HCT116 (cell line): ENCODE measurements around the gene KHDRBS2. TPM values are rescaled to one million over a fixed set of nuclear protein-coding genes. Genes with fewer than 3 reads are reported as not detected.

Experiments
- ATAC-seq: fragments of 200-7000 bp; cut with Tn5 transposase; 2 replicates; pipeline ENCODE4 v1.9.1; 2020; ENCODE audit warnings: mild to moderate bottlenecking, moderate library complexity
- BruUV-seq: library from RNA; stranded (reverse); fragments of 400-500 nt; replicated peaks from 2 replicates; lab custom pipeline; 2021; lab: Mats Ljungman, UMichigan
- CTCF ChIA-PET: fragments of 300-600 bp; sonication (Branson Sonifier 250); formaldehyde crosslinking; loops from one replicate; lab custom pipeline; 2021; ENCODE audit warnings: antibody characterized with exemption; lab: Charles Lee
- POLR2A ChIA-PET: fragments of 300-600, 350-600 bp; sonication (Branson Sonifier 250); formaldehyde crosslinking; loops from one replicate; lab custom pipeline; 2021; ENCODE audit warnings: antibody characterized with exemption; lab: Charles Lee
- RAD21 ChIA-PET, 2 experiments: fragments of 300-600 bp; sonication (Branson Sonifier 250); formaldehyde crosslinking; loops; one replicate each; lab custom pipeline; 2023; ENCODE audit warnings: low total read pairs in 2 of 2; ENCODE audit not compliant: uncharacterized antibody in 2 of 2, unreplicated experiment in 2 of 2, low non-redundant PET in 1 of 2; lab: Charles Lee
- DNase-seq: peaks from one replicate; pipeline ENCODE4 v3.0.0-alpha.2; 2010; ENCODE audit warnings: low read depth, low spot score
- H2AFZ ChIP-seq: fragments of 200-600 bp; shearing (Covaris generic), sonication (generic); 2 replicates; pipeline ENCODE4 v1.6.1; 2017; ENCODE audit warnings: low read depth, mixed run types, mixed read lengths, antibody characterized with exemption, low read length; ENCODE audit not compliant: poor library complexity, severe bottlenecking
- H3K27ac ChIP-seq: 2 replicates; pipeline ENCODE4 v1.5.1; 2012; ENCODE audit warnings: low read depth, low read length
- H3K27me3 ChIP-seq: fragments of 200-600 bp; sonication (generic); 2 replicates; pipeline ENCODE4 v1.6.1; 2016; ENCODE audit warnings: mixed run types, low read length, mixed read lengths; ENCODE audit not compliant: insufficient read depth
- H3K36me3 ChIP-seq, 2 experiments: fragments of 200-500 bp in 1 of 2; fragments of 200-600 bp in 1 of 2; sonication (Bioruptor generic) in 1 of 2; sonication (generic) in 1 of 2; 2 replicates each; pipeline versions ENCODE4 v1.5.1 to v1.6.1; 2014 to 2016; ENCODE audit warnings: low read length in 2 of 2, inconsistent platforms in 1 of 2, mixed read lengths in 1 of 2, mixed run types in 1 of 2; ENCODE audit not compliant: insufficient read depth in 2 of 2, control insufficient read depth in 1 of 2
- H3K4me1 ChIP-seq, 2 experiments: fragments of 200-600 bp in 1 of 2; sonication (generic) in 1 of 2; 2 replicates each; pipeline versions ENCODE4 v1.5.1 to v1.6.1; 2012 to 2017; ENCODE audit warnings: low read length in 2 of 2, inconsistent platforms in 1 of 2, mild to moderate bottlenecking in 1 of 2, mixed read lengths in 1 of 2, mixed run types in 1 of 2, moderate library complexity in 1 of 2; ENCODE audit not compliant: insufficient read depth in 2 of 2, control insufficient read depth in 1 of 2
- H3K4me2 ChIP-seq: fragments of 200-600 bp; sonication (generic); 2 replicates; pipeline ENCODE4 v1.6.1; 2017; ENCODE audit warnings: mixed run types, low read length, mixed read lengths
- H3K4me3 ChIP-seq, 2 experiments: fragments of 200-600 bp in 1 of 2; sonication (generic) in 1 of 2; replicated peaks in 1 of 2; 2 replicates each; pipeline ENCODE4 v1.5.1; 2011 to 2016; ENCODE audit warnings: low read length in 2 of 2, control low read depth in 1 of 2, low read depth in 1 of 2, mild to moderate bottlenecking in 1 of 2, mixed read lengths in 1 of 2, mixed run types in 1 of 2
- H3K79me2 ChIP-seq: fragments of 200-600 bp; sonication (generic); 2 replicates; pipeline ENCODE4 v1.6.1; 2017; ENCODE audit warnings: mild to moderate bottlenecking, mixed run types, low read length, moderate library complexity, mixed read lengths; ENCODE audit not compliant: insufficient read depth
- H3K9ac ChIP-seq: fragments of 200-600 bp; sonication (generic); 2 replicates; pipeline ENCODE4 v1.6.1; 2016; ENCODE audit warnings: low read length, mixed read lengths
- H3K9me2 ChIP-seq: fragments of 200-600 bp; sonication (generic), shearing (Covaris generic); 2 replicates; pipeline ENCODE4 v1.6.1; 2017; ENCODE audit warnings: mixed run types, mild to moderate bottlenecking, moderate library complexity; ENCODE audit not compliant: insufficient read depth
- H3K9me3 ChIP-seq, 2 experiments: fragments of 200-500 bp in 1 of 2; fragments of 200-600 bp in 1 of 2; sonication (Bioruptor generic) in 1 of 2; sonication (generic) in 1 of 2; 2 replicates each; pipeline ENCODE4 v1.6.1; 2014 to 2017; ENCODE audit warnings: low read length in 2 of 2, mixed read lengths in 2 of 2, inconsistent platforms in 1 of 2, low read depth in 1 of 2, mild to moderate bottlenecking in 1 of 2, mixed run types in 1 of 2, moderate library complexity in 1 of 2; ENCODE audit not compliant: control insufficient read depth in 1 of 2, insufficient read depth in 1 of 2
- H4K20me1 ChIP-seq: fragments of 200-600 bp; sonication (generic), shearing (Covaris generic); 2 replicates; pipeline ENCODE4 v1.6.1; 2017; ENCODE audit warnings: mixed run types, mild to moderate bottlenecking, moderate library complexity; ENCODE audit not compliant: insufficient read depth
- CBX3 ChIP-seq: IDR thresholded peaks from 2 replicates; pipeline ENCODE4 v1.6.1; 2012; ENCODE audit warnings: low read depth
- CEBPB ChIP-seq: IDR thresholded peaks from 2 replicates; pipeline ENCODE4 v1.6.1; 2012; ENCODE audit warnings: low read depth
- EGR1 ChIP-seq: IDR thresholded peaks from 2 replicates; pipeline ENCODE4 v1.6.1; 2012; ENCODE audit warnings: low read depth
- ELF1 ChIP-seq: IDR thresholded peaks from 2 replicates; pipeline ENCODE4 v1.6.1; 2012; ENCODE audit warnings: low read depth, borderline replicate concordance
- EZH2 ChIP-seq: fragments of 200-600 bp; sonication (generic); IDR thresholded peaks from 2 replicates; pipeline ENCODE4 v1.6.1; 2017; ENCODE audit warnings: antibody characterized with exemption, mixed run types
- EZH2phosphoT487 ChIP-seq: fragments of 200-600 bp; IDR thresholded peaks from 2 replicates; pipeline ENCODE4 v1.6.1; 2018; ENCODE audit warnings: antibody characterized with exemption, borderline replicate concordance
- FOSL1 ChIP-seq: IDR thresholded peaks from 2 replicates; pipeline ENCODE4 v1.6.1; 2012; ENCODE audit warnings: low read depth
- JUND ChIP-seq: IDR thresholded peaks from 2 replicates; pipeline ENCODE4 v1.6.1; 2012
- MAX ChIP-seq: IDR thresholded peaks from 2 replicates; pipeline ENCODE4 v1.6.1; 2012
- POLR2A ChIP-seq: IDR thresholded peaks from 2 replicates; pipeline ENCODE4 v1.7.0; 2011; ENCODE audit warnings: borderline replicate concordance; ENCODE audit not compliant: insufficient read depth, insufficient read length; ENCODE audit errors: extremely low read depth
- POLR2AphosphoS5 ChIP-seq: IDR thresholded peaks from 2 replicates; pipeline ENCODE4 v1.6.1; 2011; ENCODE audit warnings: mild to moderate bottlenecking, low read depth, low read length, moderate library complexity
- RAD21 ChIP-seq: IDR thresholded peaks from 2 replicates; pipeline ENCODE4 v1.6.1; 2012; ENCODE audit warnings: low read depth, mild to moderate bottlenecking
- REST ChIP-seq: IDR thresholded peaks from 2 replicates; pipeline ENCODE4 v1.6.1; 2012; ENCODE audit warnings: low read depth
- SP1 ChIP-seq: IDR thresholded peaks from 2 replicates; pipeline ENCODE4 v1.6.1; 2012; ENCODE audit warnings: low read depth
- SRF ChIP-seq: IDR thresholded peaks from 2 replicates; pipeline ENCODE4 v1.6.1; 2012; ENCODE audit warnings: low read depth
- TCF7L2 ChIP-seq: IDR thresholded peaks from 2 replicates; pipeline ENCODE4 v1.7.0; 2011; ENCODE audit warnings: borderline replicate concordance, inconsistent platforms; ENCODE audit not compliant: insufficient read depth, insufficient read length; ENCODE audit errors: extremely low read depth
- YY1 ChIP-seq: IDR thresholded peaks from 2 replicates; pipeline ENCODE4 v1.6.1; 2011; ENCODE audit warnings: low read length, low read depth, moderate library complexity, mild to moderate bottlenecking; ENCODE audit not compliant: insufficient replicate concordance; ENCODE audit errors: extremely low read depth
- intact Hi-C: fragments of 100-400 bp; cut with micrococcal nuclease; formaldehyde crosslinking; loops from 2 replicates; pipeline ENCODE4 v1.10.0; 2022
- total RNA-seq: library from RNA; stranded (reverse); gene quantifications from one replicate; pipeline ENCODE4 v1.2.1, GENCODE V29; 2021; ENCODE audit not compliant: unreplicated experiment
- TF ChIP-seq, protein P1 (sequence below): IDR thresholded peaks from 2 replicates; pipeline ENCODE4 v1.6.1; 2011; ENCODE audit warnings: mild to moderate bottlenecking, low read length, moderate library complexity; ENCODE audit not compliant: insufficient replicate concordance; ENCODE audit errors: extremely low read depth
- TF ChIP-seq, protein P2 (sequence below): IDR thresholded peaks from 2 replicates; pipeline ENCODE4 v1.6.1; 2012

The KHDRBS2 gene
- total RNA-seq, 1 experiment from 2014 or later = not detected

- H3K4me2 ChIP-seq = no peak overlapping the region
- RAD21 ChIA-PET = no interaction called here
- no peak for TF ChIP-seq CEBPB
- TF ChIP-seq SRF = no peak
- no peak for TF ChIP-seq POLR2A
- TF ChIP-seq REST = no peak
- TF ChIP-seq, protein P1, sequence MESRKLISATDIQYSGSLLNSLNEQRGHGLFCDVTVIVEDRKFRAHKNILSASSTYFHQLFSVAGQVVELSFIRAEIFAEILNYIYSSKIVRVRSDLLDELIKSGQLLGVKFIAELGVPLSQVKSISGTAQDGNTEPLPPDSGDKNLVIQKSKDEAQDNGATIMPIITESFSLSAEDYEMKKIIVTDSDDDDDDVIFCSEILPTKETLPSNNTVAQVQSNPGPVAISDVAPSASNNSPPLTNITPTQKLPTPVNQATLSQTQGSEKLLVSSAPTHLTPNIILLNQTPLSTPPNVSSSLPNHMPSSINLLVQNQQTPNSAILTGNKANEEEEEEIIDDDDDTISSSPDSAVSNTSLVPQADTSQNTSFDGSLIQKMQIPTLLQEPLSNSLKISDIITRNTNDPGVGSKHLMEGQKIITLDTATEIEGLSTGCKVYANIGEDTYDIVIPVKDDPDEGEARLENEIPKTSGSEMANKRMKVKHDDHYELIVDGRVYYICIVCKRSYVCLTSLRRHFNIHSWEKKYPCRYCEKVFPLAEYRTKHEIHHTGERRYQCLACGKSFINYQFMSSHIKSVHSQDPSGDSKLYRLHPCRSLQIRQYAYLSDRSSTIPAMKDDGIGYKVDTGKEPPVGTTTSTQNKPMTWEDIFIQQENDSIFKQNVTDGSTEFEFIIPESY = no peak
- TF ChIP-seq CBX3 = no peak
- TF ChIP-seq MAX = no peak
- no peak for TF ChIP-seq ELF1
- TF ChIP-seq, protein P2, sequence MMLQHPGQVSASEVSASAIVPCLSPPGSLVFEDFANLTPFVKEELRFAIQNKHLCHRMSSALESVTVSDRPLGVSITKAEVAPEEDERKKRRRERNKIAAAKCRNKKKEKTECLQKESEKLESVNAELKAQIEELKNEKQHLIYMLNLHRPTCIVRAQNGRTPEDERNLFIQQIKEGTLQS = no peak
- no peak for TF ChIP-seq SP1
- no peak for TF ChIP-seq EGR1
- no peak for TF ChIP-seq JUND
- no peak for TF ChIP-seq TCF7L2
- no peak for TF ChIP-seq YY1
- TF ChIP-seq FOSL1 = no peak
- TF ChIP-seq EZH2phosphoT487 = no peak
- no peak for TF ChIP-seq RAD21
- no peak for TF ChIP-seq POLR2AphosphoS5
- no peak for TF ChIP-seq EZH2
- TF ChIP-seq, all 23 proteins: peak for 0
- no peaks in the 10 kb centered on the region for H3K4me1 ChIP-seq
- H3K9ac ChIP-seq = no peak overlapping the region
- intact Hi-C loops = no loop called here
- no peaks in the 10 kb centered on the region for H3K27me3 ChIP-seq
- ATAC-seq (no peak), DNase-seq (no peak)
- H2AFZ ChIP-seq = no peak overlapping the region
- peaks cover 7 to 25% of the 10 kb centered on the region in 2 experiments; a peak in 2 of 4 replicates for H3K9me3 ChIP-seq
- no peaks in the 10 kb centered on the region for H3K9me2 ChIP-seq
- POLR2A ChIA-PET = no interaction called here
- no TSS peak for BruUV-seq
- H3K79me2 ChIP-seq = no peaks in the 10 kb centered on the region
- no peaks in the 10 kb centered on the region for H4K20me1 ChIP-seq
- no peak overlapping the region for H3K27ac ChIP-seq
- CTCF ChIA-PET = no interaction called here
- H3K4me3 ChIP-seq = no peak overlapping the region
- H3K36me3 ChIP-seq = no peaks in the 10 kb centered on the region
These were observed 10.5 kb upstream of the KHDRBS2 start for GRCh38 chr6:62296541-62296940.
